SK-N-MC (cell line): ENCODE results near the gene GCSH.

Experiments
- EZH2 ChIP-seq: fragments of 200-600 bp; sonication (generic); IDR thresholded peaks from one replicate; pipeline ENCODE4 v1.6.1; 2017; ENCODE audit warnings: antibody characterized with exemption
- POLR2AphosphoS5 ChIP-seq: IDR thresholded peaks from 2 replicates; pipeline ENCODE4 v1.6.1; 2012; ENCODE audit warnings: mild to moderate bottlenecking, low read depth, low read length, borderline replicate concordance

DNA sequence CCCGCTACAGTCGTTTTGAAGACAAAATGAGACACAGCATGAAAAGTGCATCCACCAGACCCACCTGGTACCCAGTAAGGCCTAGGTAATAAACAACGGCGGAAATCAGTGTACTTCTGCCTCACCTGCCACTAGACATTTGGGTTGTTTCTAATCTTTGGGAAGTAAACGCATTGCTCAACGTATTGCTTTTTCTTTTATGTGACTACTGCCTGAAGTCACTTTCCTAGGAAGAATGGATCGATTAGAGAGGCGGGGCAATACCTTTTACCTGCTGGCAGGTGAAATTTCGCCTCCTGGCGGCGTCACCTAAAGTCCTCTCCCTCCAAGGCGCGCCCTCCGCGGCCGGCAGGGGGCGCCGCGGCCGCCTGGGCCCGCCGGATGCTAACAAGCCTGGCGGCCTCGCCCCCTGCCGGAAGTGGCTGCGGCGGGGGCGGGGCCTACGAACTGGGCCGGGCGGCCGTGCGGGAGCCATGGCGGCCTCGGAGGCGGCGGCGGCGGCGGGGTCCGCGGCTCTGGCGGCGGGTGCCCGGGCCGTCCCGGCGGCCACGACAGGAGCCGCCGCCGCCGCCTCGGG is 60.7 kb downstream of the GCSH start, which contains the start of gene ATMIN:
- no peak for TF ChIP-seq EZH2
- TF ChIP-seq POLR2AphosphoS5, result no peak
